ENCODE data around the gene CUL7.

DNA sequence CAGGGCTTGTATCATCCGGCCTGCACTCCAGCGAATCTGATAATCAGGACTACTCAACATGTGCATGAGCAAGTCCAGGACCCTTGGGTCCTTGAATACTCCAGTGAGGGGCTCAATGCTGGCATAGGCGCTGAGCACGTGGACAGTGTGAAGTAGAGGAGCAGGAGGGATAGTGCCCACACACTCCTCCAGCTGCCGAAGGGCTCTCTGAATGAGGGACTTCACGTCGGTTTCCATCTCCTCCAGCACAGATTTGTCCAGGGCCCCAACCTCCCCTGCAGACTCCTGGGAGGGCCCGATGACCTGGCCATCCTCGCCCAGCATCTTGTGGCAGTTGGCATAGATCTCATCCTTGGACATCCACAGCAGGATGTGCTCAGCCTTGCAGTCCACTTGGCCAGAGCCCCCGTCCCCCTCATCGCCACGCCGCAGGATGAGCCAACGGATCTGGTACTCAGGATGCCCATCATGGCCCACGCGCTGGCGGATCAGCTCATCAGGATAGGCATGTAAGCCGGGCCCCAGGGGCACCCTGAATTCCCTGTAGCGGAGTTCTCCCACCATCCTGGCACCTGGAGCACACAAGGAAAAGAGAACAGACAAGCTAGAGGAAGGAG is 1.3 kb downstream of the CUL7 start:
- TF ChIP-seq EZH2 (IDR thresholded peaks at IDR 0.05; ENCODE audit: borderline replicate concordance, low read depth, low read length, severe bottlenecking) = no peak
- TF ChIP-seq, protein P1, sequence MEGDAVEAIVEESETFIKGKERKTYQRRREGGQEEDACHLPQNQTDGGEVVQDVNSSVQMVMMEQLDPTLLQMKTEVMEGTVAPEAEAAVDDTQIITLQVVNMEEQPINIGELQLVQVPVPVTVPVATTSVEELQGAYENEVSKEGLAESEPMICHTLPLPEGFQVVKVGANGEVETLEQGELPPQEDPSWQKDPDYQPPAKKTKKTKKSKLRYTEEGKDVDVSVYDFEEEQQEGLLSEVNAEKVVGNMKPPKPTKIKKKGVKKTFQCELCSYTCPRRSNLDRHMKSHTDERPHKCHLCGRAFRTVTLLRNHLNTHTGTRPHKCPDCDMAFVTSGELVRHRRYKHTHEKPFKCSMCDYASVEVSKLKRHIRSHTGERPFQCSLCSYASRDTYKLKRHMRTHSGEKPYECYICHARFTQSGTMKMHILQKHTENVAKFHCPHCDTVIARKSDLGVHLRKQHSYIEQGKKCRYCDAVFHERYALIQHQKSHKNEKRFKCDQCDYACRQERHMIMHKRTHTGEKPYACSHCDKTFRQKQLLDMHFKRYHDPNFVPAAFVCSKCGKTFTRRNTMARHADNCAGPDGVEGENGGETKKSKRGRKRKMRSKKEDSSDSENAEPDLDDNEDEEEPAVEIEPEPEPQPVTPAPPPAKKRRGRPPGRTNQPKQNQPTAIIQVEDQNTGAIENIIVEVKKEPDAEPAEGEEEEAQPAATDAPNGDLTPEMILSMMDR (IDR thresholded peaks at IDR 0.05; ENCODE audit: borderline replicate concordance, extremely low read depth, low read length, poor library complexity, severe bottlenecking) = no peak
